OCI-LY1 (cell line): ENCODE results near the gene PVALEF.

Source experiments
- EZH2 ChIP-seq: fragments of 200-600 bp; sonication (generic), shearing (Covaris generic); IDR thresholded peaks from 2 replicates; pipeline ENCODE4 v1.8.0; 2017; ENCODE audit warnings: borderline replicate concordance, mixed run types, mild to moderate bottlenecking, antibody characterized with exemption, low read length, moderate library complexity, mixed read lengths
- TF ChIP-seq, protein P1 (sequence below): fragments of 200-600 bp; sonication (generic), shearing (Covaris generic); IDR thresholded peaks from 2 replicates; pipeline ENCODE4 v1.5.1; 2017; ENCODE audit warnings: mild to moderate bottlenecking, antibody characterized with exemption, low read length, moderate library complexity, mixed read lengths

DNA sequence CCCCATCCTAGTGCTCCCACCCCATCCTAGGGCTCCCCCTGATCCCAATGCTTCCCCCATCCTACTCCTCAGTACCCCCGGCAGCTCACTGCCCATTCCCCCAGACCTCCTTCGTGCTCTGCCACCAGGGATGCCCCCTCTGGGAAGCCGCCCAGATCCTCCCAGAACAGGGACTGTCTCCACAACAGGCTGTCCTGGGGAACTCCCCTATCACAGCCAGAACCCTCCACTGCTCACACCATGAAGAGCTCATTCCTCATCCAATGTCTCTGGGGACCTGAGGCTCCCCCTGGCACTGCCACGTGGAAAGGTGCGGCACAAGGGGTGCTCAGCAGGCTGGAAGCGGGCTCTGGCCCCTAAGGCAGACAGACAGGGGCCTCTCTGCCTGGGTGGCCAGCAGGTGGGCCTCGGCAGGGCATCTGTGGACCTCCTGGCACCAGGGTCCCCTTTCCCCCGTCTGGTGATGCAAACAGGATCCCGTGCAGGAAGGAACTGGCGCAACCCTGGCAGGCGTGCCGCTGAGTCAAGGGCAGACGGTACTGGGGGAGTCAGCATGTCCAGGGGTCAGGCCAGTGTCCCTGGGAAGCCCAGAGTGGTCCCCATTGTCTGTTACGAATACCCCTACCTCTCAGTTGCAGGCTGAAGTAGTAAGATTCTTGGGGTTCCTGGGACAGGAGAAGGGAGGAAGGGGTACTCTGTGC, 14.8 kb upstream of the PVALEF start:
- TF ChIP-seq, protein P1, sequence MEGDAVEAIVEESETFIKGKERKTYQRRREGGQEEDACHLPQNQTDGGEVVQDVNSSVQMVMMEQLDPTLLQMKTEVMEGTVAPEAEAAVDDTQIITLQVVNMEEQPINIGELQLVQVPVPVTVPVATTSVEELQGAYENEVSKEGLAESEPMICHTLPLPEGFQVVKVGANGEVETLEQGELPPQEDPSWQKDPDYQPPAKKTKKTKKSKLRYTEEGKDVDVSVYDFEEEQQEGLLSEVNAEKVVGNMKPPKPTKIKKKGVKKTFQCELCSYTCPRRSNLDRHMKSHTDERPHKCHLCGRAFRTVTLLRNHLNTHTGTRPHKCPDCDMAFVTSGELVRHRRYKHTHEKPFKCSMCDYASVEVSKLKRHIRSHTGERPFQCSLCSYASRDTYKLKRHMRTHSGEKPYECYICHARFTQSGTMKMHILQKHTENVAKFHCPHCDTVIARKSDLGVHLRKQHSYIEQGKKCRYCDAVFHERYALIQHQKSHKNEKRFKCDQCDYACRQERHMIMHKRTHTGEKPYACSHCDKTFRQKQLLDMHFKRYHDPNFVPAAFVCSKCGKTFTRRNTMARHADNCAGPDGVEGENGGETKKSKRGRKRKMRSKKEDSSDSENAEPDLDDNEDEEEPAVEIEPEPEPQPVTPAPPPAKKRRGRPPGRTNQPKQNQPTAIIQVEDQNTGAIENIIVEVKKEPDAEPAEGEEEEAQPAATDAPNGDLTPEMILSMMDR: no peak
- no peak for TF ChIP-seq EZH2
